GM12878 (cell line): ENCODE measurements around the gene TRAK2. TPM values are rescaled to one million over a fixed set of nuclear protein-coding genes. Genes with fewer than 3 reads are reported as not detected.

Source experiments
- ATAC-seq: fragments of 200-7000 bp; cut with Tn5 transposase; 3 replicates; pipeline ENCODE4 v1.9.1; 2020; ENCODE audit warnings: mild to moderate bottlenecking, moderate library complexity
- BruUV-seq: library from RNA; stranded (reverse); fragments of 400-500 nt; replicated peaks from 2 replicates; lab custom pipeline; 2021; lab: Mats Ljungman, UMichigan
- CTCF ChIA-PET: fragments of 300-600 bp; sonication (Branson Sonifier 250); formaldehyde crosslinking; extraction: SDS; loops from one replicate; lab custom pipeline; 2021; ENCODE audit warnings: inconsistent platforms; lab: Yijun Ruan, JAX
- POLR2A ChIA-PET: fragments of 350-600 bp; formaldehyde crosslinking; extraction: SDS; loops from one replicate; lab custom pipeline; 2021; ENCODE audit warnings: inconsistent platforms; lab: Charles Lee
- RAD21 ChIA-PET: fragments of 300-600 bp; sonication (Branson Sonifier 250); formaldehyde crosslinking; loops from one replicate; lab custom pipeline; 2023; ENCODE audit warnings: antibody characterized with exemption; ENCODE audit not compliant: unreplicated experiment; lab: Charles Lee
- SMC1A ChIA-PET: fragments of 300-600 bp; sonication (Branson Sonifier 250); formaldehyde crosslinking; loops from one replicate; lab custom pipeline; 2023; ENCODE audit not compliant: unreplicated experiment, uncharacterized antibody; lab: Charles Lee
- DNase-seq: peaks from one replicate; pipeline ENCODE4 v3.0.0-alpha.2; 2011; ENCODE audit warnings: low read depth, low spot score
- FAIRE-seq: peaks from 3 replicates; lab custom pipeline; 2011; peaks lifted over from hg19 to GRCh38; lab: Jason Lieb, UNC
- H2AFZ ChIP-seq: 2 replicates; pipeline ENCODE4 v1.6.0; 2011; ENCODE audit warnings: low read depth, low read length, control low read depth; ENCODE audit not compliant: control insufficient read depth
- H3K27ac ChIP-seq: 2 replicates; pipeline ENCODE4 v1.5.1; 2011; ENCODE audit warnings: control low read depth; ENCODE audit not compliant: control insufficient read depth, insufficient read depth
- H3K27me3 ChIP-seq, 2 experiments: replicated peaks in 1 of 2; 2 replicates each; pipeline versions ENCODE4 v1.6.0 to v1.6.1; 2011; ENCODE audit warnings: low read length in 1 of 2; ENCODE audit not compliant: control insufficient read depth in 2 of 2, insufficient read depth in 2 of 2
- H3K36me3 ChIP-seq, 2 experiments: 2 replicates each; pipeline ENCODE4 v1.5.1; 2011; ENCODE audit warnings: low read length in 1 of 2; ENCODE audit not compliant: control insufficient read depth in 2 of 2, insufficient read depth in 2 of 2
- H3K4me1 ChIP-seq: 2 replicates; pipeline ENCODE4 v1.6.1; 2011; ENCODE audit warnings: mild to moderate bottlenecking, low read length, moderate library complexity, mixed read lengths; ENCODE audit not compliant: control insufficient read depth, insufficient read depth
- H3K4me2 ChIP-seq: 2 replicates; pipeline ENCODE4 v1.6.0; 2011; ENCODE audit warnings: control low read depth; ENCODE audit not compliant: control insufficient read depth, insufficient read depth
- H3K4me3 ChIP-seq: fragments of 200-600 bp; sonication (generic); 2 replicates; pipeline ENCODE4 v1.5.1; 2016
- H3K79me2 ChIP-seq: 2 replicates; pipeline ENCODE4 v1.6.0; 2011; ENCODE audit warnings: low read length; ENCODE audit not compliant: control insufficient read depth, insufficient read depth
- H3K9ac ChIP-seq: 2 replicates; pipeline ENCODE4 v1.8.0; 2011; ENCODE audit warnings: low read length, control low read depth, mixed read lengths; ENCODE audit not compliant: control insufficient read depth, insufficient read depth
- H3K9me3 ChIP-seq: replicated peaks from 3 replicates; pipeline ENCODE4 v1.5.1; 2011; ENCODE audit warnings: mild to moderate bottlenecking, low read length; ENCODE audit not compliant: control insufficient read depth, insufficient read depth
- H4K20me1 ChIP-seq: 2 replicates; pipeline ENCODE4 v1.6.0; 2011; ENCODE audit not compliant: control insufficient read depth, insufficient read depth
- CBX5 ChIP-seq: sonication (generic); IDR thresholded peaks from 2 replicates; pipeline ENCODE4 v1.6.1; 2016; ENCODE audit warnings: low read depth, moderate library complexity, mild to moderate bottlenecking, inconsistent platforms
- HDAC6 ChIP-seq: fragments of 200-600 bp; sonication (generic); IDR thresholded peaks from one replicate; pipeline ENCODE4 v1.8.0; 2017; ENCODE audit warnings: antibody characterized with exemption; ENCODE audit not compliant: unreplicated experiment
- MTA3 ChIP-seq: IDR thresholded peaks from 2 replicates; pipeline ENCODE4 v1.6.1; 2012; ENCODE audit warnings: low read length, inconsistent platforms, borderline replicate concordance
- MXI1 ChIP-seq: fragments of 150-350 bp; IDR thresholded peaks from 2 replicates; pipeline ENCODE4 v1.6.1; 2011; ENCODE audit warnings: low read depth, mild to moderate bottlenecking, inconsistent platforms, low read length, improper control_type of control experiment
- NR2F1 ChIP-seq: fragments of 450-650 bp; conservative IDR thresholded peaks from 2 replicates; pipeline ENCODE4 v1.6.1; 2017; ENCODE audit warnings: mild to moderate bottlenecking
- RAD21 ChIP-seq: IDR thresholded peaks from 2 replicates; pipeline ENCODE4 v1.6.1; 2011; ENCODE audit warnings: mild to moderate bottlenecking, low read depth, low read length, moderate library complexity; ENCODE audit not compliant: insufficient read depth
- SP1 ChIP-seq: IDR thresholded peaks from one replicate; pipeline ENCODE4 v1.6.1; 2011; ENCODE audit warnings: low read depth, low read length
- SPI1 ChIP-seq: IDR thresholded peaks from 2 replicates; pipeline ENCODE4 v1.6.1; 2011; ENCODE audit warnings: low read depth, mild to moderate bottlenecking, low read length, moderate library complexity, borderline replicate concordance; ENCODE audit not compliant: insufficient read depth
- WGBS: methylation state at CpG from one replicate; pipeline ENCODE4 v1.1.6; 2016; ENCODE audit warnings: low lambda C conversion rate; ENCODE audit not compliant: insufficient replicate concordance, insufficient coverage; ENCODE audit errors: missing lambda C conversion rate; 5-methylcytosine and 5-hydroxymethylcytosine counted together
- in situ Hi-C: fragments of 300-500 bp; cut with MboI; formaldehyde crosslinking; loops from 9 replicates; pipeline ENCODE4 v1.14.3; 2018; ENCODE audit warnings: mixed read lengths
- intact Hi-C: fragments of 100-400 bp; cut with micrococcal nuclease; formaldehyde crosslinking; loops from one replicate; pipeline ENCODE4 v1.14.2; 2022; ENCODE audit not compliant: unreplicated experiment
- polyA plus RNA-seq, 11 experiments: library from polyadenylated mRNA; depleted of rRNA in 4 of 11; unstranded in 6 of 11; stranded (reverse) in 5 of 11; fragments of >200 nt; fragmentation: Nextera tagmentation in 4 of 11; fragmentation: Illumina TruSeq in 1 of 11; extraction: Ambion mirVana in 4 of 11; extraction: Trizol in 1 of 11; gene quantifications; 1 replicate in 1 of 11; 2 replicates in 10 of 11; pipeline versions ENCODE4 v1.2.1 to v1.2.3, GENCODE V29; 2011 to 2016; ENCODE audit warnings: inconsistent platforms in 2 of 11, missing spikeins in 2 of 11, low read depth in 1 of 11
- total RNA-seq, 4 experiments: library from RNA; depleted of rRNA in 3 of 4; stranded (reverse); fragments of >200 nt in 3 of 4; fragmentation: Illumina TruSeq in 1 of 4; extraction: Trizol in 1 of 4; gene quantifications; 2 replicates each; pipeline versions ENCODE4 v1.2.1 to v1.2.3, GENCODE V29; 2013 to 2021
- TF ChIP-seq, protein P1 (sequence below), 3 experiments: IDR thresholded peaks in 2 of 3; conservative IDR thresholded peaks in 1 of 3; 2 replicates each; pipeline ENCODE4 v1.5.1; 2011; ENCODE audit warnings: low read depth in 3 of 3, low read length in 3 of 3, mild to moderate bottlenecking in 3 of 3, control low read depth in 2 of 3, moderate library complexity in 2 of 3, inconsistent platforms in 1 of 3, mixed read lengths in 1 of 3; ENCODE audit not compliant: control insufficient read depth in 2 of 3, insufficient read depth in 1 of 3; ENCODE audit errors: extremely low read depth in 1 of 3

The TRAK2 gene
- total and polyA plus RNA-seq, 10 of the 15 experiments (the other 5 are each of a cell fraction or from before 2014, with no cell fraction given): 5.2 to 20.0 (median 11.8) TPM

DNA sequence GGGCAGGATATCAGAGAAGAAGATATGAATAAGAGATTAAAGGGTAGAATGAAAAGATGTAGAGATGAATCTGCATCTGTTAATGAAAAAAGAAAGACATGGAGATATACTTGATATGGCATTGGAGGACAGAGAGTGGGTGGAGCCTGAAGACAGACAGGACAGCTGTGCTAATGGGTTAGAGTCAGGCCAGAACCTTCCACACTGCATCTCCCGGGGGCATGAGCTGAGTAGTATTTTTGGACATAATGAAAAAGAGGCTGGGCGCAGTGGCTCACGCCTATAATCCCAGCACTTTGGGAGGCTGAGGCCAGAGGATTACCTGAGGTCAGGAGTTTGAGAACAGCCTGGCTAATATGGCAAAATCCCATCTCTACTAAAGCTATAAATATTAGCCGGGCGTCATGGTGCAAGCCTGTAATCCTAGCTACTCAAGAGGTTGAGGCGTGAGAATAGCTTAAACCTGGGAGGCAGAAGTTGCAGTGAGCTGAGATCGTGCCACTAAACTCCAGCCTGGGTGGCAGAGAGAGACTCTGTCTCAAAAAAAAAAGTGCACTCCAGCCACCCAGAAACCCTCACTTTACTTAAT is 105.5 kb downstream of the TRAK2 start:
- DNase-seq (no peak), FAIRE-seq (no peak), ATAC-seq (no peak)
- Histone ChIP-seq H3K27ac (no peak overlapping the region), H3K36me3 (no peaks in the 10 kb centered on the region), H3K4me2 (no peak overlapping the region), H3K79me2 (no peaks in the 10 kb centered on the region), H3K4me1 (no peaks in the 10 kb centered on the region), H3K9me3 (no peaks in the 10 kb centered on the region), H4K20me1 (no peaks in the 10 kb centered on the region), H3K9ac (no peak overlapping the region), H3K4me3 (no peak overlapping the region), H3K27me3 (no peaks in the 10 kb centered on the region), H2AFZ (no peak overlapping the region)
- POLR2A ChIA-PET: no interaction called here
- 74% methylated on average over 7 of the region's 7 CpGs for WGBS
- in situ Hi-C loops (no loop called here), intact Hi-C loops (no loop called here)
- CTCF ChIA-PET: interaction anchor here (0.6 to 1.0 kb wide), 2 partner anchors 12 to 347 kb away, joined by 3 to 4 read pairs; no protein-coding TSS in a partner anchor
- TF ChIP-seq SP1: no peak
- no peak for TF ChIP-seq HDAC6
- TF ChIP-seq MTA3: no peak
- TF ChIP-seq MXI1: no peak
- RAD21 ChIA-PET: no interaction called here
- SMC1A ChIA-PET: interaction anchor here (0.7 kb wide), 1 partner anchor 23 kb away, joined by 3 read pairs; no protein-coding TSS in a partner anchor
- no TSS peak for BruUV-seq

DNA sequence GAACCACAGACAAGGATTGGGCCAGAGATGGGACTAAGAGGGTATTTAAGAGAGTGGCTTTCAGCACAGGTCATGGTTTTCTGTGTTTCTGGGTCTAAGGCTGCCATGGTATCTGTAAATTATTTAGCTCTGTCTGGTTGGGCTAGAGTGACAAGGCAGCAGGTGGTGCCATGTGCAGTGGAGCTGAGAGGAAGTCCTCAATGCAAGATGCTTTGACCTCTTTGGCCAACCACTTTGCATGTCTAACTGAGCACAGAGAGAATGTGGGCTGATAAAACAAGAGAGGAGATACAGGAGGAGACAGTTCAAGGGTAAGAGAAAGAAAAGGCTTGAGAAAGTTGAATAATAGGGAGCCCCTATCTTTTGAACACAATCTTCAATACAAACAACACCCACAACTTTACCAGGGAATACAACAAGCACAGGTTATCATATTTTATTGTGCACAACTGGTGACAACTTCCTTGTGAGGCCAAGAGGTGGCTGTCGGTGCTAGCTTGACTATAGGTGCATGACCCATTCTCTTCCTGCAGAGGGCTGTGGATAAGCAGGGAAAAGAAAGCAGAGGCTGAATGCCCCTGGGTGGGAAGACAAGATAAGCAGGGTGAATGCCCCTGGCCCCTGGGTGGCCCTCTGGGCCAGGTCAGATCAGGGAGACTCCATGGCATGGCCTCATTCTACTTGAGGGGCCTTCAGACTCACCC is 106.4 kb downstream of the TRAK2 start:
- ATAC-seq: peak; percentile 85
- ChIA-PET POLR2A (interaction anchor here (0.6 kb wide), 1 partner anchor 98 kb away, joined by 3 read pairs; no protein-coding TSS in a partner anchor), RAD21 (no interaction called here), SMC1A (interaction anchor here (0.6 to 2.0 kb wide), 5 partner anchors 17 to 439 kb away, joined by 3 to 4 read pairs (median 3); no protein-coding TSS in a partner anchor)
- DNase-seq: peak; percentile 16
- BruUV-seq: no TSS peak
- Histone ChIP-seq H3K4me2 (no peak overlapping the region), H3K9me3 (no peaks in the 10 kb centered on the region; the same call in 2 of the 3 replicates), H3K9ac (no peak overlapping the region)
- 0% methylated on average over 1 of the region's 1 CpG for WGBS
- in situ Hi-C loops: no loop called here
- TF ChIP-seq, protein P1, sequence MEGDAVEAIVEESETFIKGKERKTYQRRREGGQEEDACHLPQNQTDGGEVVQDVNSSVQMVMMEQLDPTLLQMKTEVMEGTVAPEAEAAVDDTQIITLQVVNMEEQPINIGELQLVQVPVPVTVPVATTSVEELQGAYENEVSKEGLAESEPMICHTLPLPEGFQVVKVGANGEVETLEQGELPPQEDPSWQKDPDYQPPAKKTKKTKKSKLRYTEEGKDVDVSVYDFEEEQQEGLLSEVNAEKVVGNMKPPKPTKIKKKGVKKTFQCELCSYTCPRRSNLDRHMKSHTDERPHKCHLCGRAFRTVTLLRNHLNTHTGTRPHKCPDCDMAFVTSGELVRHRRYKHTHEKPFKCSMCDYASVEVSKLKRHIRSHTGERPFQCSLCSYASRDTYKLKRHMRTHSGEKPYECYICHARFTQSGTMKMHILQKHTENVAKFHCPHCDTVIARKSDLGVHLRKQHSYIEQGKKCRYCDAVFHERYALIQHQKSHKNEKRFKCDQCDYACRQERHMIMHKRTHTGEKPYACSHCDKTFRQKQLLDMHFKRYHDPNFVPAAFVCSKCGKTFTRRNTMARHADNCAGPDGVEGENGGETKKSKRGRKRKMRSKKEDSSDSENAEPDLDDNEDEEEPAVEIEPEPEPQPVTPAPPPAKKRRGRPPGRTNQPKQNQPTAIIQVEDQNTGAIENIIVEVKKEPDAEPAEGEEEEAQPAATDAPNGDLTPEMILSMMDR (IDR thresholded peaks at IDR 0.05 in 2 of 3, conservative IDR thresholded peaks at IDR 0.05 in 1 of 3; ENCODE audit: control insufficient read depth in 2 of 3, extremely low read depth in 1 of 3, insufficient read depth in 1 of 3, low read depth in 3 of 3, low read length in 3 of 3): peak; percentile 18 to 37 (median 18); a peak in 4 of 6 replicates
- peak; percentile 51 for TF ChIP-seq NR2F1
- no peak for TF ChIP-seq CBX5
- TF ChIP-seq RAD21: peak; percentile 47
- peak; percentile 45; the same call in 1 of the 2 replicates for TF ChIP-seq SPI1
- TF ChIP-seq, all 136 proteins: peak for 4
- Histone ChIP-seq H2AFZ (no peak overlapping the region), H3K79me2 (no peaks in the 10 kb centered on the region), H3K27me3 (no peaks in the 10 kb centered on the region), H3K36me3 (no peaks in the 10 kb centered on the region), H3K4me3 (no peak overlapping the region), H3K27ac (no peak overlapping the region), H3K4me1 (no peaks in the 10 kb centered on the region), H4K20me1 (no peaks in the 10 kb centered on the region)
- CTCF ChIA-PET: interaction anchor here (0.5 to 2.2 kb wide), 3 partner anchors 9 to 272 kb away, joined by 3 to 12 read pairs (median 4); no protein-coding TSS in a partner anchor
- FAIRE-seq: peak; percentile 59
- intact Hi-C loops: no loop called here
